Osteoblast (primary cell): Measurements from ENCODE around the gene OR13J1. TPM values are rescaled to one million over a fixed set of nuclear protein-coding genes. Genes with fewer than 3 reads are reported as not detected.

ENCODE experiments used
- DNase-seq: peaks from one replicate; pipeline ENCODE4 v3.0.0; 2011; ENCODE audit warnings: low spot score, mixed read lengths; ENCODE audit not compliant: insufficient read length; ENCODE audit errors: missing footprints
- H2AFZ ChIP-seq: 2 replicates; pipeline ENCODE4 v1.6.0; 2011; ENCODE audit warnings: mild to moderate bottlenecking, low read length
- H3K27ac ChIP-seq: 2 replicates; pipeline ENCODE4 v1.5.1; 2011; ENCODE audit warnings: mild to moderate bottlenecking, low read depth, low read length, moderate library complexity
- H3K27me3 ChIP-seq: 2 replicates; pipeline ENCODE4 v1.6.0; 2012; ENCODE audit warnings: mild to moderate bottlenecking, control low read depth, inconsistent platforms, low read length, moderate library complexity; ENCODE audit not compliant: insufficient read depth
- H3K36me3 ChIP-seq: 2 replicates; pipeline ENCODE4 v1.5.1; 2011; ENCODE audit warnings: mild to moderate bottlenecking, low read length, control low read depth, moderate library complexity; ENCODE audit not compliant: insufficient read depth
- H3K4me1 ChIP-seq: 2 replicates; pipeline ENCODE4 v1.5.1; 2011; ENCODE audit warnings: mild to moderate bottlenecking, low read length, control low read depth, moderate library complexity; ENCODE audit not compliant: insufficient read depth
- H3K4me2 ChIP-seq: 2 replicates; pipeline ENCODE4 v1.6.0; 2011; ENCODE audit warnings: mild to moderate bottlenecking, low read length; ENCODE audit not compliant: insufficient read depth
- H3K4me3 ChIP-seq: fragments of 200-600 bp; sonication (generic); 3 replicates; pipeline ENCODE4 v1.5.1; 2012; ENCODE audit warnings: mild to moderate bottlenecking, low read length, inconsistent platforms; ENCODE audit not compliant: insufficient read depth
- H3K79me2 ChIP-seq: 2 replicates; pipeline ENCODE4 v1.6.0; 2012; ENCODE audit warnings: mild to moderate bottlenecking, low read length, control low read depth, inconsistent platforms; ENCODE audit not compliant: insufficient read depth
- H3K9me3 ChIP-seq: 2 replicates; pipeline ENCODE4 v1.5.1; 2011; ENCODE audit warnings: low read depth, low read length, control low read depth
- H4K20me1 ChIP-seq: 2 replicates; pipeline ENCODE4 v1.6.0; 2012; ENCODE audit warnings: mild to moderate bottlenecking, low read length, control low read depth; ENCODE audit not compliant: insufficient read depth
- CTCF ChIP-seq: IDR thresholded peaks from 2 replicates; pipeline ENCODE4 v1.5.1; 2011; ENCODE audit warnings: mild to moderate bottlenecking, low read depth, low read length, moderate library complexity; ENCODE audit errors: extremely low read depth
- total RNA-seq: library from RNA; depleted of rRNA; stranded (reverse); fragments of >200 nt; gene quantifications from 2 replicates; pipeline ENCODE4 v1.2.3, GENCODE V29; 2012

Gene OR13J1
- total RNA-seq, 1 donor = not detected

- TF ChIP-seq CTCF = no peak
- no peak overlapping the region for H3K4me2 ChIP-seq
- H3K27ac ChIP-seq = no peak overlapping the region
- H4K20me1 ChIP-seq = no peaks in the 10 kb centered on the region
- H3K4me3 ChIP-seq = no peak overlapping the region
- peaks cover 37% of the 10 kb centered on the region for H3K27me3 ChIP-seq
- H3K36me3 ChIP-seq = no peaks in the 10 kb centered on the region
- DNase-seq = no peak
- no peaks in the 10 kb centered on the region for H3K9me3 ChIP-seq
- H3K79me2 ChIP-seq = no peaks in the 10 kb centered on the region
- H3K4me1 ChIP-seq = peaks cover 6% of the 10 kb centered on the region
- H2AFZ ChIP-seq = no peak overlapping the region
Measured at GRCh38 chr9:35862328-35862727, 7.9 kb downstream of the OR13J1 start.

GRCh38 chr9:35861161-35861897 lies 8.9 kb downstream of the OR13J1 start:
- Histone ChIP-seq H3K36me3 (no peaks in the 10 kb centered on the region), H3K79me2 (no peaks in the 10 kb centered on the region), H4K20me1 (no peaks in the 10 kb centered on the region), H3K4me3 (no peak overlapping the region), H3K4me2 (no peak overlapping the region), H3K27me3 (peaks cover 37% of the 10 kb centered on the region), H3K9me3 (no peaks in the 10 kb centered on the region), H2AFZ (no peak overlapping the region), H3K4me1 (peaks cover 6% of the 10 kb centered on the region), H3K27ac (no peak overlapping the region)
- no peak for TF ChIP-seq CTCF
- no peak for DNase-seq

- no peaks in the 10 kb centered on the region for H3K9me3 ChIP-seq
- H3K27ac ChIP-seq = no peak overlapping the region
- H4K20me1 ChIP-seq = no peaks in the 10 kb centered on the region
- no peak for TF ChIP-seq CTCF
- H3K79me2 ChIP-seq = no peaks in the 10 kb centered on the region
- peaks cover 6% of the 10 kb centered on the region for H3K4me1 ChIP-seq
- H3K4me3 ChIP-seq = no peak overlapping the region
- peak overlapping the region; percentile 11 for H3K4me2 ChIP-seq
- DNase-seq = no peak
- H2AFZ ChIP-seq = no peak overlapping the region
- H3K27me3 ChIP-seq = peaks cover 37% of the 10 kb centered on the region
- H3K36me3 ChIP-seq = no peaks in the 10 kb centered on the region
Measured at GRCh38 chr9:35859990-35860339, 10.2 kb downstream of the OR13J1 start.

GRCh38 chr9:35859310-35859989 lies 10.8 kb downstream of the OR13J1 start:
- peaks cover 37% of the 10 kb centered on the region for H3K27me3 ChIP-seq
- H3K27ac ChIP-seq = no peak overlapping the region
- H2AFZ ChIP-seq = peak overlapping the region; percentile 37
- no peak for DNase-seq
- H3K79me2 ChIP-seq = no peaks in the 10 kb centered on the region
- H3K4me3 ChIP-seq = no peak overlapping the region
- no peaks in the 10 kb centered on the region for H3K9me3 ChIP-seq
- peak; percentile 15 for TF ChIP-seq CTCF
- peaks cover 6% of the 10 kb centered on the region for H3K4me1 ChIP-seq
- no peaks in the 10 kb centered on the region for H4K20me1 ChIP-seq
- H3K36me3 ChIP-seq = no peaks in the 10 kb centered on the region
- peak overlapping the region; percentile 11 for H3K4me2 ChIP-seq
